ENCODE results near the gene POLA1.

The POLA1 gene

GRCh38 chrX:25022499-25023325 is 329.0 kb downstream of the POLA1 start:
- DNase-seq (ENCODE audit: low spot score) = no peak

DNA sequence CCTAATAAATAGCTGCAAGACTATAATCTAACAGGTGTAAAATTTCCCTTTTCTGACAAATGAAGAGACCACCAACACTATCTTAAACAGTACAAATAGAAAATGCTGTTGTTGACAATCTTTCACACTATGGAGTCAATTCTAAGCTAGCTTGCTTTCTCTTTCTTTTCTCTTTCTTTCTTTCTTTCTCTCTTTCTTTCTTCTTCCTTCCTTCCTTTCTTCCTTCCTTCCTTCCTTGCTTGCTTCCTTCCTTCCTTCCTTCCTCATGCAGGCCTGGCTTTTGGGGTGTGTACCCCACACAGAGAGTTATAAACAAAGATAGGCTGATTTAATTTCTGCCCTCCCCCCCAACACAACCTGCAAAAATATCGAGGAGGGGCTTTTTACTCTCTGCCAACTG is 330.2 kb downstream of the POLA1 start:
- no peak for DNase-seq (ENCODE audit: low spot score)

- DNase-seq (ENCODE audit: low spot score) = no peak
Measured at GRCh38 chrX:25025615-25026014, 331.9 kb downstream of the POLA1 start.

DNA sequence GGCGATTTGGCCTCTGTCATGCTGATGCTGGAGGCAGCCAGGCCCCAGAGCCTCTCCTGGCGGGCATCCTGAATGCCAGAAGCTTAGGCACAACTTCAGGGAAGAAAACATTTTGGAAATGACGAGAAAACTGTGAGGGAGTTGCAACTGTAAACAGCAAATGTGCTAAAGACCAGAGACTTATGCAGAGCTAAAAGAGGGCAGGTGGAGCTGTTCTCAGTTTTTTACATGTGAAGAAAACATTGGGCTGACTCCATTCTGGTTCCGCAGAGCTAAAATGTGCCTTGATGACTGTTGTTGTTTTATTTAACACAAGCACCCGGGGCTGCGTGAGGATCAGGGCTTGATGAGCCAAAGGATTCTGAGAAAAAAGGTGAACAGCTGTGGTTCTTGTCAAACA is 332.9 kb downstream of the POLA1 start:
- DNase-seq (ENCODE audit: low spot score) = no peak

DNA sequence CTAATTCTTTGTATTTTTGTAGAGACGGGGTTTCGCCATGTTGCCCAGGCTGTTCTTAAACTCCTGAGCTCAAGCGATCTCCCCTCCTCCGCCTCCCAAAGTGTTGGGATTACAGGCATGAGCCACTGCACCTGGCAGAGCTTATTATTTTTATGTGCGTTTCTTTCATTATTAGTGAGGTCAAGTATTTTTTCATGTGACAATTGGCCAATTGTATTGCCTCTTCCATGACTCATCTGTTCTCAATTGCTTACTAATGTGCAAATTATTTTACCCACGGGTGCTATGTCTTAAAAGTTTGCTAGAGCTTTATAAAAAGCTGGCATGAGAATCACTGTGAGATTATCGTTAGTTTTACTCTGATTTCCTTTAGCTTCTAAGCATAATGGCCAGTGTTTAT is 335.0 kb downstream of the POLA1 start:
- no peak for DNase-seq (ENCODE audit: low spot score)

DNA sequence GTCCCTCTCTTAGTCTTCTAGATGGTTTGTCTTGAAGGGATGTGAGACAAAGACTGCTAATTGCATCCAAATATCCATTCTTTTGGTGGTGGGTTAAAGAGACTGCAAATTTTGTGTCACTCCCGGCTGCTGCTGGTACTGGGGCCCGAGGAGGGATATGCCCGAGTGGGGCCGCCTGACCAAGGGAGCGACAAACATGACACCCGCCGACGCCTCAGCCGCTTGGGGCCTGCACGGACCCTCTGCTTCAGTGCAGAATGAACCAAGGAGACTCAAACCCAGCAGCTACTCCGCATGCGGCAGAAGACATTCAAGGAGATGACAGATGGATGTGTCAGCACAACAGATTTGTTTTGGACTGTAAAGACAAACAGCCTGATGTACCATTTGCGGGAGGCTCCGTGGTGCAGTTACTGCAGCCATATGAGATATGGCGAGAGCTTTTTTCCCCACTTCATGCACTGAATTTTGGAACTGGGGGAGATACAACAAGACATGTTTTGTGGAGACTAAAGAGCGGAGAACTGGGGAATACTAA is 335.6 kb downstream of the POLA1 start:
- DNase-seq (ENCODE audit: low spot score) = no peak

DNA sequence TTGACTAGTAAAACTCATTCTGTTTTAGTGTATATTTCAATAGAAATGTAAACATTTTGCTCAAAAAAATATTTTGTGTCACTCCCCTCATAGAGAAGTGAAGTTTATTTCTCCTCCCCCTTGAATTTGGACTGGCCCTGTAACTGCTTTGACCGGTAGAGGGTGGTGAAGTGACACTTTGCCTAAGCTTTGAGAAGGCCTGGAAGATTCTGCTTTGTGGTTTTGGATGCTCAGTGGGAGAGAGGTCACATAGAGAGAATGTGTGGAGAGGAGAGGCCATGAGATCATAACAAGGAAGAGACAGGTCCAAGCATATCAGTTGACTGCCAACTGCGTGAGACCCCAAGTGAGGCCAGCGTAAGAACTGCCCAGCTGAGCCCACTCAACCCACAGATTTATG is 341.2 kb downstream of the POLA1 start:
- DNase-seq (ENCODE audit: low spot score) = no peak

- no peak for DNase-seq (ENCODE audit: low spot score)
Measured at GRCh38 chrX:25039036-25039435, 345.3 kb downstream of the POLA1 start.

DNA sequence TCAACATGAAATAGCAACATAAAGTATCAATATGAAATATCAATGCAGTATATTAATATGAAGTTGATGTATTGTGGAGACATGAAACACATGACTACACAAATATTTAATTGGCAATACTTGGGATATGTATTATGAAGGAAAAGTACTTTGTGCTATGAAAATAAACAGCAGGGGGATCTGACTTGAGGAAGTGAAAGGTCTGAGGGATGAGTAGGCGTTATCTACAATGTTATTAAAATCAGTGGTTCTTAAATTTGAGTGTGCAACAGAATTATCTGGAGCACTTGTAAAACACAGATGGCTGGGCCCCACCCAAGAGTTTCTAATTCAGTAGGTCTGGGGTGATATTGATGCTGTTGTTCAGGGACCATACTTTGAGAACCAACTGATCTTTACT is 349.5 kb downstream of the POLA1 start:
- DNase-seq (ENCODE audit: low spot score) = no peak

Measured in germinal center (tissue), 1 donor.